ENCODE data around the gene SFMBT2.

The SFMBT2 gene

GRCh38 chr10:7444551-7445121 is 33.8 kb upstream of the SFMBT2 start:
- Histone ChIP-seq H3K27ac (no peak overlapping the region), H3K4me3 (no peak overlapping the region)
- DNase-seq (ENCODE audit: low spot score): no peak
- TF ChIP-seq CTCF (IDR thresholded peaks at IDR 0.05): no peak

- H3K27ac ChIP-seq: no peak overlapping the region
- no peak for DNase-seq (ENCODE audit: low spot score)
- no peak overlapping the region for H3K4me3 ChIP-seq
- TF ChIP-seq CTCF (IDR thresholded peaks at IDR 0.05): no peak
These were observed 32.2 kb upstream of the SFMBT2 start for GRCh38 chr10:7443036-7443435.

GRCh38 chr10:7441403-7442147 is 30.7 kb upstream of the SFMBT2 start:
- Histone ChIP-seq H3K4me3 (no peak overlapping the region), H3K27ac (no peak overlapping the region)
- TF ChIP-seq CTCF (IDR thresholded peaks at IDR 0.05): no peak
- no peak for DNase-seq (ENCODE audit: low spot score)

- H3K27ac ChIP-seq: no peak overlapping the region
- no peak for TF ChIP-seq CTCF (IDR thresholded peaks at IDR 0.05)
- no peak overlapping the region for H3K4me3 ChIP-seq
- no peak for DNase-seq (ENCODE audit: low spot score)
These were observed 28.9 kb upstream of the SFMBT2 start for GRCh38 chr10:7439696-7440095.

GRCh38 chr10:7438196-7438986 is 27.6 kb upstream of the SFMBT2 start:
- no peak for TF ChIP-seq CTCF (IDR thresholded peaks at IDR 0.05)
- H3K27ac ChIP-seq: no peak overlapping the region
- DNase-seq (ENCODE audit: low spot score): no peak

GRCh38 chr10:7436490-7437100 is 25.8 kb upstream of the SFMBT2 start:
- TF ChIP-seq CTCF (IDR thresholded peaks at IDR 0.05): no peak
- Histone ChIP-seq H3K4me3 (no peak overlapping the region), H3K27ac (no peak overlapping the region)
- no peak for DNase-seq (ENCODE audit: low spot score)

More at GRCh38 chr10:7438196-7438986, 27.6 kb upstream of the SFMBT2 start:
- no peak overlapping the region for H3K4me3 ChIP-seq

Measured in coronary artery (tissue), 2 donors.